HS-5 (cell line): ENCODE measurements around the gene ASCC1.
A peak's percentile ranks its signal among the peaks of the same experiment; 100 is the strongest.
"Not testable (repeated sequence)": the region's sequence is repeated elsewhere in the genome, so short reads cannot be mapped to it uniquely, and the experiment has no call there.

Experiments
- DNase-seq: peaks from one replicate; pipeline ENCODE4 v3.0.0-alpha.2; 2012; ENCODE audit warnings: low read depth

ASCC1 gene, protein sequence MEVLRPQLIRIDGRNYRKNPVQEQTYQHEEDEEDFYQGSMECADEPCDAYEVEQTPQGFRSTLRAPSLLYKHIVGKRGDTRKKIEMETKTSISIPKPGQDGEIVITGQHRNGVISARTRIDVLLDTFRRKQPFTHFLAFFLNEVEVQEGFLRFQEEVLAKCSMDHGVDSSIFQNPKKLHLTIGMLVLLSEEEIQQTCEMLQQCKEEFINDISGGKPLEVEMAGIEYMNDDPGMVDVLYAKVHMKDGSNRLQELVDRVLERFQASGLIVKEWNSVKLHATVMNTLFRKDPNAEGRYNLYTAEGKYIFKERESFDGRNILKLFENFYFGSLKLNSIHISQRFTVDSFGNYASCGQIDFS

DNA sequence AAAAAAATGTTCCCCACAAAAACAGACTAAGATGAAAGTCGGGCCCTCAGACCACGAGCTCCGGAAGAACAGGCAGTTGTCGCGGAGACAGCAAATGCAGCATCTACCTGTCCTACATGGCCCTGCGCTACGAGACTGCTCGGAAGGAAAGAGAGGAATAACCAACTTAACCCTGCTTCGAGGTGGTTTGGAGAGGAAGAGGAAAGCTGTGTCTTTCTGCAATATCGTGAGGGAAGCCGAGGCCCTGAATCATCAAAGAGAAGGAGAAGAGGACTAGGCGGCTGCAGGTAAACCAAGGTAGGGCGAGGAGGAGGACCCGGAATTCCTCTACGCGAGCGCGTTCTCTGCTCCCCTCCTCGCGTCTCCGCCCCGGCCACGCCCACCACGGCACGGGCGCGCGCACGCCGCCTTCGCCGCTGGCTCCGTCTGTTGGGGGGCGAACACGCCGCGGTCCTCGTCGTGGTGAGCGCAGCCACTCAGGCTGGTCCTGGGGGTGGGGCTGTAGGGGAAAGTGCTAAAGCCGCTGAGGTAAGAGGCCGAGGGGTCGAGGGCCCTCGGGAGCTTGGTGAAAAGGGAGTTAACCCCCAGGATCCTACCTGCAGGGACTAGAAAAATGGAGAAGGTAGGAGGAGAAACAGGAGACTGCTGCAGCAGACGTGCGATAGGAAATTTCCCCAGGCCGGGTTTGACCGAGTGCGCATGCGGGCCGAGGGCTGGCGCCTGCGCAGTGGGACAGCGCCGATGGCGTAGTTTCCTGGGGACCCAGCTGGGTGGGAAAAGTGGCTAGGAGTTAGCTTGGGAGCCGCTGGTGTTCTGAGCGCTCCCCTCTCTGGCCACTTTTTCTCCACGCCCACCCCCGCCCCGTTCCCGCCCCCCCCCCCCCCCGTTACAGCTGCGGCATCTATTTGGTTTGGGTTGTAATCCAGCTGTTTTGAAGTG is at the start of gene ASCC1, which contains the start of gene ANAPC16:
ASCC1 (minus strand) TSS at position 666 of the 939 bp plus-strand sequence. CDS start 2,978 bp downstream, outside the sequence.
ANAPC16 (plus strand) TSS at position 402 of the 939 bp plus-strand sequence. CDS start 7,903 bp downstream, outside the sequence.
- DNase-seq = peak; percentile 79

DNA sequence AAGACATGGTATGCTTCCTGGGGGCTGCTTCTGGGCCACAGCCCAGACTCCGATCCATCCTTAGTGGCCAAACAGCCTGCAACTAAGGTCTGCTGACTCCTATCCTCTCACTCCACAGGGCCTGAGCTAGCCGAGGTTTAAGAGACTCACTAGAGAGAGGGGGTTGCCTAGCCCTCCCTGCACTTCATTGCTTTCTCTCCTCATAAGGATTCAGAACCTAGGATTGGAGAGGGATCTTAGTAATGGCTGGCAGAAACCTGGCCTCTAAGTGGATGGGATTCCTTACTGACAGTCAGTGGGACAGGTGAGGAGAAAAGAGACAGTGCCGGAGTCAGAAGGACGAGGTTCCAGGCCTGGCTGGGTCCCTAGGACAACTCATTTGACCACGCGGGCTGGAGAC is 49.4 kb upstream of the ASCC1 start:
- DNase-seq = no peak

DNA sequence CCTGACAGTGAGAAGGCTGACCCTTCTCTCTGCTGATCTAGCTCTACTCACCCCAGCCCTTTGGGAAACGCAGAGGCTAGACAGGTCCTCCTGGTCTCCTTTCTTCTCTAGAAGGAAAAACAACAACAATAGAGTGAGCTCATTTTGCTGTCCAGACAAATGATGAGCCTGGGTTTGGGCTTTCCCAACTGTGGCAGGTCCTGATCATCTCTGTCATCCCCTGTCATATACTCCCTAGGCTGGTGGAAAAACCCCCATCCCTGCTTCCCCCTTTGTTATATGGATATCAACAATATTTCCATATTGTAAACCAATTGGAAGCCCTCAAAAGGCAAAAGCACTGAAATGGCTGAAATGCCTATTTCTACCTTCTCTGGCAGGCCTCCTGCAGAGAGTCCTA is 48.5 kb upstream of the ASCC1 start:
- DNase-seq = no peak

DNA sequence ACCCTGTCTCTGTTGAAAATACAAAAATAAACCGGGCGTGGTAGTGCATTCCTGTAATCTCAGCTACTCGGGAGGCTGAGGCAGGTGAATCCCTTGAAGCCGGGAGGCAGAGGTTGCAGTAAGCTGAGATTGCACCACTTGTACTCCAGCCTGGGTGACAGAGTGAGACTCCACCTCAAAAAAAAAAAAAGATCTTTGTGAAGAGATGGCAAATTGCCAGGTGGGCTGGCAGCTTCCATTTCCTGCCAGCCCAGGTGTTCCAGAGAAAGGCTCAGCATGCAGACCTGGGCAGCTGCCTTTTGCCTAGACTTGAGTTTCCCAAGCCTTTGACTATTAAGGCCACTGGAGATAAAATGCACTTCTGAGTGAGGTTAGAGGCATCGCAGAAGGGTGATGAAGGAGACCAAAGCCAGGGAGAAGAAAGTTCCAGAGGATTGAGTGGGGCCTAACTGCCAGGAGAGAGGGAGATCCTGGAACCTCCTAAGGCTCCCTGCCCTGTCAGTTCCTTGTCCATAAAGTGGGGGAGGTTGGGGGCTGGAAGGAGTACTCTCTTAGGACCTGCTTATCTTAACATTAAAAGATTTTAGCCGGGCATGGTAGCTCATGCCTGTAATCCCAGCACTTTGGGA is 47.7 kb upstream of the ASCC1 start:
- no peak for DNase-seq

DNA sequence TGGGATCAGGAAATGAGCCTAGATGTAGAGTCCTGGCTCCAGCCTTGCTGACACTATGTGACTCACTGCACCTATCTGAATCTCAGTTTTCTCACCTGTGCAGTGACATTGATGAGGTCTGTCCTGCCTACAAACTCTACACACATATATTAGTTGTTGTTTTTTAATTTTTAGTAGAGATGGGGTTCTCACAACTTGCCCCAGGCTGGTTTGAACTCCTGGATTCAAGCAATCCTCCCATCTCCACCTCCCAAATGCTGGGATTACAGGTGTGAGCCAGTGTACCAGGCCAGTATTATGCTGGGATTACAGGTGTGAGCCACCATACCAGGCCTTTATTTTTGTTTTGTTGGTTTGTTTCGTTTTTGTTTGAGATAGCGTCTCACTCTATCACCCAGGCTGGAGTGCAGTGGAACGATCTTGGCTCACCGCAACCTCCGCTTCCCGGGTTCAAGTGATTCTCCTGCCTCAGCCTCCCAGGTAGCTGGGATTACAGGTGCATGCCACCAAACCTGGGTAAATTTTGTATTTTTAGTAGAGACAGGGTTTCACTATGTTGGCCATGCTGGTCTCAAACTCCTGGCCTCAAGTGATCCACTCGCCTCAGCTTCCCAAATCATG is 45.8 kb upstream of the ASCC1 start:
- no peak for DNase-seq

DNA sequence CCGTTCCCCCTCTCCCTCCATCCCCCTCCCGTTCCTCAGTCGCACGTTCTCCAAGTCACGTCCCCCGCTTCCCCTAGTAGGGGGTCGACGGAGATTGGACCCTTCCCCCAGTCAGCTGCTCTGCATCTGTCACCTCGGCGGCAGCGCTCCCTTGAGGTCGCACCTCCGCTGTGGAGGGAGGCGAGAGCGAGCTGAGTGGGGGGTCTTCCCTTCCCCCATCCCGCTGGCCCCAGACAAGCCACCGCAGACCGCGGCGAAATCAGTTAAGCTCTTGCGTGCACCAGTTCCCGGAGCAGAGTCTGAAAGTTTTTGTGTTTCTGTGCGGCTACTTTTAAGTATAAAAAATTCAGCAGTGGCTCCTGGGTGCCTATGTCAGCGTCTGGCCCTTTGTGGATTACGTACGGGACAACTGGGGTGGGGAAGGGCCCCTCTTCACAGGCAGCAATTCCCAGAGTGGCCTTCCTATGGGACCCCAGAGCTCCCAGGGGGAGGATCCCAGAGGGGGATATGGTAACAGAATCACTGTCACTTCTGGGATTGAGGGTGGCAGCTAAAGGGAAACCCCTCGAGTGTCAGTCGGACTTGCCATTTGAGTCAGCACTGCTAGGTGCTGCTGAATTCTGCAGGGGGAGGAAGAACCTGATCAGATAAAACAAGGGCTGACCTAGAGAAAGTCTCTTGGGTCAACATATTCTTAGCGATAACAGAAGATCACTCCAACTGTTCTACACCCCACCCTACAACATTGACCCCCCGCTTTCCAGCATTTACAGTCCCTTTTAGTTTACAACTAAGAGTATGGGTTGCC is 45.1 kb upstream of the ASCC1 start:
- no peak for DNase-seq

DNA sequence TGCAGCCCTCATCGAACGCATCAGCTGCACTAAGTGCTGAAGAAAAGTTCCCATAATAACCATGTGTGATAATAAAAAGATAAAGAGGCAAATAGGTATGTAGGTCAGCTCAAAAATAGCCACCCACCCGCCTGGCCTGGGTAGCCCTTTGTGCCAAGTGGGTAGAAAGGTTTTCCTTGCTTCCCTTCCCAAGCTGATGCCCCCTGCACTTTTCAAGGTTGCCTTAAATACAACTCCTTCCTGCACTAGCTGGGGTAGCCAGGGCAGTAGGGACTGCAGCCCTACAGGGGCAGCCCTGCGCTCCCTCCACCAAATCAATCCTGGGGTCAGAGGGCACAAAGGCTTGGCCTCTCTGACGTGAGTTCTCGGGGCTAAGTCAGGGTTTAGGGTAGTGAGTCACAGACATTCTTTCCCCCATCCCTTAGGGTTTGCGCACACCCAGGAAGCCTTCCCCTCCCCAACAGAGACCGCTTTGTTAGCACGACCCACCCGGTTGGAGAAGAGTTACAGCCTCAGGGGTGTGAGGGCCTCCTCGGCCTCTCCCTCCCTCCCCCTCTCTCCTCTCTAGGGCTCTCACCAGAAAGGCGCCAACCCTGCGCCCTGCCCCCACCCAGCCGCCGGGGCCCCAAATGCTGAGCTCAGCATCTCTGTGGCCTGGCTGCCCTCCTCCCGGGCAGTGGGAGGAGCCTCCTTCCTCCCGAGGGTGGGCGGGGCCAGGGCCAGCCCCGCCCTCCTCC is 44.3 kb upstream of the ASCC1 start:
- DNase-seq = no peak

DNA sequence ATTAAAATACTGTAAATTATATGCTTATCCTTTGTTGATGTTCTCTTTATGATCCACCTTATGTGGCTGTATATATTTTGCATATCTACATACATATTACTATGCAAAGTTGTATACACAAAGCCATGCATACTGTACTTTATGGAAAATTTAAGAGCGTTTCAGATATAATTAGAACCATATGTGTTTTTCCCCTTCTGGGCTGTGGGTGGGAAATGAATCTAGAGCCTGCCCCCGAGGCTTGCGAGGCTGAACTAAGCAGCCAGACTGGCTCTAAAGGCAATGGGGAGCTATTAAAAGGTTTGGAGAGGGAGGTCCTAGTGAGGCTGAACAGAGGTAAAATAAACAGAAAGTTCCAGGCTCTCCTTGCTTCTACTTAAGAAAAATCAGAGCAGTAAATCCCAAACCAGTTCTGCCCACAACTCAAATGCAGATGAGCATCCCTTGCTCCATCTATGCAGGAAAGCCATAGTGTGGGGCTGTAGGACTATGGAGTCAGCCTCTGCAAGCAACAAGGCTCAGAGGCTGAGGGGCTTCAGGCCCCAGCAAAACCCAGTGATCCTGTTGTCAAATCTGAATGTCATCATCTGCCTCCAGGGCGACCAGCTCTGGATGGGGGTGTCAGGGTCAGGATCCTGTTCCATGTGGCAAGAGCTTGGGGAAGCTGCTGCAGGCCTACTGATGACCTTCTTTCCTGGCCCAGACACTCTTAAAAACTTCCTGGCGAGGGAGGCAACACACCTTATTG is 43.6 kb upstream of the ASCC1 start:
- DNase-seq = no peak

DNA sequence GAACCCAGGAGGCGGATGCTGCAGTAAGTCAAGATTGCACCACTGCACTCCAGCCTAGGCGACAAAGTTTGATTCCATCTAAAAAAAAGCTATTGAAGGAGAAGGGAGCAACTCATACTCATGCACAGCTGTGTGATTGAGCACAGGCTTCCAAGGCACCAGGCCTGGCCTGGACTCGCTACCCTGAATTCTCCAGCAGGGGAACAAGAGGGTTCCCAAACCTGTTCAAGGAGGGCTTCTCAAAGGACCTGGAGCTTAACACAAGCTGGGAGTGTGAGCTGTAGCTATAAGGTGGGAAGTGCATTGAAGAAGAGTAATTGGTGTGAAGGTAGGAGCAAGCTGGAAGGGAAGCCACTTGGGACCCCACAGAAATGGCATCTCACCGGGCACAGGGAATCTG is 42.5 kb upstream of the ASCC1 start:
- DNase-seq = no peak

DNA sequence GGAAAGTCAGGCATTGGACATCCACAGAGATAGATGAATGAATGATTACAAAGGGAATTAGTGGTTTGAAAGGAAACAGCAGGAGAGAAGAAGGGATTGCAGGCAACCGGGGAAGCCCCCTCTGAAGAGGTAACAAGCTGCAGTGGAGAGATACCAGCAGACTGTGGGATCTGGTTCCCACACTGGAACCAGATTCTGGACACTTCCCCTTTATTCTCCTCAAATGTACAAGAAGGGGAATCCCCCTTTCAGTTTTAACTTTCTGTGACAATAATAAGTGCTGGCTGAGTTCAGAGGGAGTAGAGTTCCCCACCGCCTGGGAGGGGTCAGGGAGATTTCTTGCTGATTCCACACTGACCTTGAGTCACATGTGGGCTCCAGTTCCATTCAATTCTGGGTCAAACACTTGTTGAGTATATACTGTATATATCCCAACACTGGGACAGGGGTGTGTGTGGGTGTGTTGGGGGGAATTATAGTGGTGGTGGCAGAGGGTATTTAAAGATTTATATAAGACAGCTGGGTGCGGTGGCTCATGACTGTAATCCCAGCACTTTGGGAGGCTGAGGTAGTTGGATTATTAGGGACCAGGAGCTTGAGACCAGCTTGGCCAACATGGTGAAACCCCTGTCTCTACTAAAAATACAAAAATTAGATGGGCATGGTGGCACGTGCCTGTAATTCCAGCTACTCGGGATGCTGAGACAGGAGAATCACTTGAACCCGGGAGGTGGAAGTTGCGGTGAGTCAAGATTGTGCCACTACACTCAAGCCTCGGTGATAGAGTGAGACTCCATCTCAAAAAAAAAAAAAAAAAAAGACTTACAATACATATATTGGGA is 41.2 kb upstream of the ASCC1 start:
- no peak for DNase-seq

DNA sequence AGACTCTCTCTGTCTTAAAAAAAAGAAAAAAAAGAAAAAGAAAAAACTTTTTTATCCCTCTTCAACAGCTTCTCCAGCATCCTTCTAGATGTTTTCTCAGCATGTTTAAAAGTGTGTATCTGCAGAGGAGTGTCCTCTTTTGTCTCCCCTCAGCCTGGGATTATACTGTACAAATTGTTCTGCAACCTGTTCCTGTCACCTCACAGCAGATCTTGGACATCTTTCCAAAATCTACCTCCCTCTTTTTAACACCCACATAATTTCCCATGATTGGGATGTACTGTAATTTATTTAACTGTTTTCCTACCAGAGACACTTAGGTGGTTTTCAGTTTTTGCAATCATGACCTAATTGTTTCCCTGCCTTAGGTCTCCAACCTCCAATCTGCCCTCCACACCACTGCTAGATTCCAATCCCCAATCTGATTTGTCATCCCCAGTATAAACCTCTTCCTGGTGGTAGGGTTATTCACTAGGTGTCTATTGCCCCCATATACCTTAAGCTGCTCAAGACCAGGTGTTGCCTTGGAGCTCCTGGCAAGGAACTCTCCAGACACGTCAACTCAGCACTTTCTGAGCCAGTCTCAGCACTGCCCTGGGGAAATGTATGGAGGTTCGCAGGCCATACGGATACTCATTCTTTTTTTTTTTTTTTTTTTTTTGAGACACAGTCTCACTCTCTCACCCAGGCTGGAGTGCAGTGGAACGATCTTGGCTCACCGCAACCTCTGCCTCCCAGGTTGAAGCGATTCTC is 40.1 kb upstream of the ASCC1 start:
- DNase-seq = no peak

DNA sequence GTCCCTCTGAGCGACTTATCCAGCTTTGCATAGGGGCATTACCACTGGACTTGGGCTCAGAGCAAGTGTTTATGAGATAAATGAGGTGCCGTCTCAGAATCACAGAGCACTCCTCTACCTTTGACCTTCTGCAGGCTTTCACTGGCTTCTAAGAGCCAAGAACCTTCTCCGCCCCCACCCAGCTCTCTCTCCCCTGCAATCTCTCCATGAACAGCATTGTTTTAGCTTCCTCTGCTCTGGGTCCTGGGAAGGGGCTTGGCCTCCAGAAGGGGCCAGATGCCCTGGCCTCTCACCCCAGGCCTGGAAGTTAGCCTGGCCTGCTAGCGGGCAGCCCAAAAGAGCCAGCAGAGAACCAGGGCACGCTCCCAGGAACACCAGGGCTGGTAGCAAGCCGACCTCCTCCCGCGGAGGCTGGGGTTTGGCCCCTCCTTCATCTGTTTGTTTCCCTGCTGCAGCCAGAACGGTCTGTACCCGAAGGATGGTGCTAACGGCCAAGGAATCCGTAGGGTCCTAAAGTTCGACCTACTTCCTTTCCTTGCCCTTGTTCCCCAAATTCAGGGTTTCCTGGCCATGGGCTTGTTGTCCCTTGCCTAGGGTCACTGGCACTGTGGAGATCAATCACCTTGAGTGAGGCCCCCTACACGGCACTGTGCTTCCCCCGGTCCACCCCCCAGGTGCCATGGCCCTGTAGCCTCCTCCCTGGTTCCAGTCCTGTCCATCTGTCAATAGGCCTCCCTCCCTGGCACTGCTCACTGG is 38.9 kb upstream of the ASCC1 start:
- no peak for DNase-seq

DNA sequence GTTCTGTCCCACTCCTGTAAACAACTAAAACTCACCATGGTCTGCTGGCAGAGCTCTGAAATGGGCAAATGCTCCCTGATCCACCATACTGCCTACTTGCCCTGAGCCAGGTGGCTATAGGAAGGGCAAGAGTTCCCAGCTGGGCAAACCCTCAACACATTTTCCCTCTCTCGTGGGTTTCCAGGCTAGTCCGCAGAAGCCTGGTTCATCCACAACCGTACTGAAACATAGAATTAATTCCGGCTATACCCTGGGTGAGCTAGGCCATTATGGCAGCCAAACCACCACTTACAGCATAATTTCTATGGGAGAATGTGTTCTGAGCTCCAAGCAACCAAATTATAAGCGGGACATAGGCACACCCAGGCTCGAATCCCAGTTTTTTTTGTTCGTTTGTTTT is 37.5 kb upstream of the ASCC1 start:
- DNase-seq = no peak

DNA sequence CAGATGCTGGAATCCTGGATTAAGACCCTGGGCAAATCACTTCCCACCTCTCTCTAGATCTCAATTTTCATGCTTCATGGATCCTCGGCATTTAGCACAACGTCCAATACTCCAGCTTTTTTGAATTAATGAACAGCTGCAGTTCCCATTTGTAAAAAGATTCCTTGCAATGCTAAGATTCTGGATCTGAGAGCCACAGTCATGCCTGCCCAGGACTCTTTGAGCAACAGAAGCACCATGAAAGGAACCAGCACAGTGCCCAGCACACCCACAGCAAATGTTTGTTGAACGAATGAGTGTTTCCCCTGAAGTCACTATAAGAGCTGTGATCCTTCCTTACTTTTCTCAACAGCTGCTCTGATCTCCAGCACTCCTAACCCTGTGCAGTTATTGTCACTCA is 36.9 kb upstream of the ASCC1 start:
- DNase-seq = no peak

DNA sequence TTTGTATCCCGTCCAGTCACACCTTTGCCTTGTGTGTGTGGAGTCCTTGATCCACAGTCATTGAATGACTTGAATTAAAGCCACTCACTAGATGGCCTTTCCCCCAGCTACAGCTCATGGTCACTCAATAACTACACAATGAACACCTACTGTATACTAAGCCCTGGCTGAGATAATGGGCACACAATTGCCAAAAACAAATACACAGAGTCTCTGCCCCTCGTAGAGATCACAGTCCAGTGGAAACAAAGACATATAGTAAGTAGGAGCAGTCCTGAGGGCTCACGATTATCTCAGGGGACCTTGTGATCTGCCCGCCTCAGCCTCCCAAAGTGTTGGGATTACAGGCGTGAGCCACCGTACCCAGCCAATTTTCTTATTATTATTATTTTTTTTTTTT is 35.6 kb upstream of the ASCC1 start:
- DNase-seq = no peak

DNA sequence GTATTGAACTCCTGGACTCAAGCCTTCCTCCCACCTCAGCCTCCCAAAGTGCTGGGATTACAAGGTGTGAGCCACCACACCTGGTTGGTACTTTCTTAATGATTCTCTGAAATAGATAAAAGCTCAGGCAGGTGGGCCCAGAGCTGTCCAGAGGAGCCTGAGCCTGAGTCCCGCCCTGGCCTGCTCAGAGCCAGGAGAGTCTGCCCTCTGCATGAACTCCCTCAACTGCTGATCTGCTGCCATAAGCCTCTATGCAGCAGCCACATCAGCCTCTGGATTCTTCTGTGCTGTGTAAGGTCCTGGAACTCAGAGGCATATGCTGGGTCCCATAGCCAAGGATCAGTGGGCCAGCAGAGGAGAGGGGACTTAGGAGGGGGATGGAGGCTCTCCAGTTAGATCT is 34.6 kb upstream of the ASCC1 start:
- DNase-seq = no peak

DNA sequence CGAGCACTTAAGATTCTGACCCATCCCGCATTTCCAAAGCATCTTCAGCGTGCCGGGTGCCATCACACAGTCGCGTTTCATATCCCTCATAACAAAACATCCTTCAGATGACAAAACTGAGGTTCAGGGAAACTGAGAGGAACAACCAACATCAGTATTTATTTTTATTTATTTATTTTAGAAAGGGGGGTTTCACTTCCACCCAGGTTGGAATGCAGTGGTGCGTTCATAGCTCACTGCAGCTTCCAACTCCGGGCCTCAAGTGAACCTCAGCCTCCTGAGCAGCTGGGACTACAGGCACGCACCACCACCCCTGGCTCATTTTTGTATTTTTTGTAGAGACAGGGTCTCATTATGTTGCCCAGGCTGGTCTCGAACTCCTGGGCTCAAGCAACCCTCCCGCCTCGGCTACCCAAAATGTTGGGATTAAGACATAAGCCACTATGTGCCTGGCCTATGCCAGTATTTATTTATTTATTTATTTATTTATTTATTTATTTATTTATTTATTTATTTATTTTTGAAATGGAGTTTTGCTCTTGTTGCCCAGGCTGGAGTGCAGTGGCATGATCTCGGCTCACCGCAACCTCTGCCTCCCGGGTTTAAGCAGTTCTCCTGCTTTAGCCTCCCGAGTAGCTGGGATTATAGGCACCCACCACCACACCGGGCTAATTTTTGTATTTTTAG is 33.2 kb upstream of the ASCC1 start:
- DNase-seq = not testable (repeated sequence)
